Small intestine (tissue), 7 donors: Measurements from ENCODE around the gene CHFR. TPM values are rescaled to one million over a fixed set of nuclear protein-coding genes. Genes with fewer than 3 reads are reported as not detected.
A peak's percentile ranks its signal among the peaks of the same experiment; 100 is the strongest.
"Not testable (repeated sequence)": the region's sequence is repeated elsewhere in the genome, so short reads cannot be mapped to it uniquely, and the experiment has no call there.

Experiments used
- DNase-seq, 2 donors: peaks; one replicate each; pipeline versions ENCODE4 v3.0.0 to v3.0.0-alpha.2; 2013
- FAIRE-seq: peaks from 2 replicates; lab custom pipeline; 2012; peaks lifted over from hg19 to GRCh38; lab: Jason Lieb, UNC
- H3K27ac ChIP-seq, 3 donors: one replicate each; pipeline ENCODE4 v1.5.1; 2013; ENCODE audit warnings: low read length in 2 of 3, mild to moderate bottlenecking in 2 of 3, control low read depth in 1 of 3, inconsistent platforms in 1 of 3, low read depth in 1 of 3, moderate library complexity in 1 of 3
- H3K27me3 ChIP-seq, 3 donors: one replicate each; pipeline ENCODE4 v1.6.1; 2013; ENCODE audit warnings: low read length in 3 of 3, inconsistent platforms in 1 of 3; ENCODE audit not compliant: control insufficient read depth in 3 of 3, insufficient read depth in 3 of 3
- H3K36me3 ChIP-seq, 3 donors: one replicate each; pipeline ENCODE4 v1.6.1; 2013; ENCODE audit warnings: low read length in 3 of 3, inconsistent platforms in 1 of 3, low read depth in 1 of 3, mild to moderate bottlenecking in 1 of 3, moderate library complexity in 1 of 3; ENCODE audit not compliant: control insufficient read depth in 3 of 3, insufficient read depth in 2 of 3
- H3K4me1 ChIP-seq, 3 donors: one replicate each; pipeline ENCODE4 v1.6.1; 2013; ENCODE audit warnings: low read length in 2 of 3, inconsistent platforms in 1 of 3, low read depth in 1 of 3, mild to moderate bottlenecking in 1 of 3, moderate library complexity in 1 of 3; ENCODE audit not compliant: control insufficient read depth in 3 of 3, insufficient read depth in 2 of 3
- H3K4me3 ChIP-seq, 3 donors: one replicate each; pipeline ENCODE4 v1.5.1; 2013; ENCODE audit warnings: low read length in 3 of 3, control low read depth in 1 of 3, inconsistent platforms in 1 of 3, low read depth in 1 of 3, mild to moderate bottlenecking in 1 of 3, moderate library complexity in 1 of 3
- H3K9me3 ChIP-seq, 2 donors: one replicate each; pipeline ENCODE4 v1.6.1; 2013; ENCODE audit warnings: low read depth in 1 of 2, low read length in 1 of 2; ENCODE audit not compliant: control insufficient read depth in 2 of 2, insufficient read depth in 1 of 2
- WGBS, 3 donors: extraction: QIAGEN DNeasy Blood & Tissue Kit; methylation state at CpG; one replicate each; pipeline ENCODE4 v1.1.7; 2013; 5-methylcytosine and 5-hydroxymethylcytosine counted together
- polyA plus RNA-seq, 4 donors: library from polyadenylated mRNA; stranded (reverse) in 3 of 4; unstranded in 1 of 4; fragments of 200-250 nt in 3 of 4; fragments of 120-200 nt in 1 of 4; gene quantifications; one replicate each; pipeline versions ENCODE4 v1.2.1 to v1.2.3, GENCODE V29; 2013
- donor health status: healthy with polysubstance abuse.
- donor health status: control.
- donor health status: control.
- donor health status: Bipolar disorder and iron deficiency.
- donor health status: healthy.

The CHFR gene
- polyA plus RNA-seq, 4 donors, result 23.9 to 43.4 (median 31.8) TPM

DNA sequence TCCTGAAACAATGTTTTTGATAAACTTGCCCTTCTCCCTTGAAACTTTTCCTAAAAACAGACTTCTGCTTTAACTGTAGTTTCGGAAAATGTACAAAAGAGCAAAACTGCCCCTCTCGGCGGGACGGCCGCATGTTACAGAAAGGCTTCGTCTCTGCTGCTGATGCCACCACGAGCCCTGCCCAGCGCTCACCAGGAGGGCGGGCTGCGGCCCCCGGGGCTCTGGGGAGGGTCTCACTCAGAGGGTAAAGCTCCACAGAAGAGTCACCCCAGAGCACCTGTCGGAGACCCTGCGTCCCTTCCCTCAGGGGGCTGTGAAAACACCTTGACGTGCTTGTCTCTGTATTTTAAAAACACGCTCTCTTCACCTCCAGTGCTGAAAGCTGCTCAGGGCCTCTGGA lies 46.3 kb downstream of the CHFR start:
- 94 to 97% (median 97%) methylated on average over 15 of the region's 15 CpGs for WGBS, 3 donors
- no peaks in the 10 kb centered on the region for H3K27me3 ChIP-seq
- DNase-seq (no peak), FAIRE-seq (no peak)
- no peaks in the 10 kb centered on the region for H3K9me3 ChIP-seq
- peaks cover 14 to 73% (median 20%) of the 10 kb centered on the region in 3 donors for H3K36me3 ChIP-seq
- no peak overlapping the region for H3K4me3 ChIP-seq
- no peak overlapping the region for H3K27ac ChIP-seq
- no peaks in the 10 kb centered on the region for H3K4me1 ChIP-seq

- H3K9me3 ChIP-seq, result no peaks in the 10 kb centered on the region
- peaks cover 14 to 69% (median 15%) of the 10 kb centered on the region in 3 donors for H3K36me3 ChIP-seq
- WGBS, 3 donors, result 92 to 95% (median 95%) methylated on average over 20 of the region's 20 CpGs
- H3K4me3 ChIP-seq, result no peak overlapping the region
- H3K27ac ChIP-seq, result no peak overlapping the region
- FAIRE-seq, result no peak
- H3K27me3 ChIP-seq, result no peaks in the 10 kb centered on the region
- no peak for DNase-seq
- H3K4me1 ChIP-seq, result no peaks in the 10 kb centered on the region
These were observed 46.9 kb downstream of the CHFR start for GRCh38 chr12:132840536-132840935.

- H3K9me3 ChIP-seq, result no peaks in the 10 kb centered on the region
- peaks cover 14 to 65% (median 14%) of the 10 kb centered on the region in 3 donors for H3K36me3 ChIP-seq
- FAIRE-seq, result no peak
- 90 to 92% (median 90%) methylated on average over 14 of the region's 14 CpGs for WGBS, 3 donors
- DNase-seq, result no peak
- no peaks in the 10 kb centered on the region for H3K4me1 ChIP-seq
- no peak overlapping the region for H3K4me3 ChIP-seq
- no peak overlapping the region for H3K27ac ChIP-seq
- H3K27me3 ChIP-seq, result no peaks in the 10 kb centered on the region
These were observed 47.7 kb downstream of the CHFR start for GRCh38 chr12:132839558-132840235.

GRCh38 chr12:132838410-132839080 lies 48.9 kb downstream of the CHFR start:
- peak in 1 of 2 donors; percentile 8 for DNase-seq
- H3K27ac ChIP-seq, result peak overlapping the region in 1 of 3 donors; percentile 17

GRCh38 chr12:132837693-132838409 lies 49.6 kb downstream of the CHFR start:
- 75 to 89% (median 86%) methylated on average over 22 to 27 of the region's 27 CpGs for WGBS, 3 donors
- no peak for FAIRE-seq
- peak overlapping the region in 2 of 3 donors; percentile 17 to 44 for H3K27ac ChIP-seq
- no peaks in the 10 kb centered on the region for H3K9me3 ChIP-seq
- H3K36me3 ChIP-seq, result peaks cover 12 to 65% (median 12%) of the 10 kb centered on the region in 3 donors
- no peak overlapping the region for H3K4me3 ChIP-seq
- no peak for DNase-seq
- H3K4me1 ChIP-seq, result no peaks in the 10 kb centered on the region
- no peaks in the 10 kb centered on the region for H3K27me3 ChIP-seq

More at GRCh38 chr12:132838410-132839080, 48.9 kb downstream of the CHFR start:
- FAIRE-seq, result no peak
- Histone ChIP-seq H3K4me3 (no peak overlapping the region), H3K9me3 (no peaks in the 10 kb centered on the region), H3K4me1 (no peaks in the 10 kb centered on the region), H3K27me3 (no peaks in the 10 kb centered on the region), H3K36me3 (peaks cover 12 to 66% (median 14%) of the 10 kb centered on the region in 3 donors)
- 77 to 88% (median 84%) methylated on average over 15 to 17 of the region's 17 CpGs for WGBS, 3 donors

GRCh38 chr12:132836795-132837331 lies 50.5 kb downstream of the CHFR start:
- DNase-seq, result no peak
- H3K27ac ChIP-seq, result peak overlapping the region in 1 of 3 donors; percentile 42
- no peaks in the 10 kb centered on the region for H3K9me3 ChIP-seq
- WGBS, 3 donors, result 64 to 75% (median 74%) methylated on average over 5 of the region's 5 CpGs
- no peak for FAIRE-seq
- H3K4me3 ChIP-seq, result no peak overlapping the region
- no peaks in the 10 kb centered on the region for H3K27me3 ChIP-seq
- peaks cover 7 to 57% (median 9%) of the 10 kb centered on the region in 3 donors for H3K36me3 ChIP-seq
- H3K4me1 ChIP-seq, result no peaks in the 10 kb centered on the region

GRCh38 chr12:132836230-132836629 lies 51.2 kb downstream of the CHFR start:
- FAIRE-seq, result not testable (repeated sequence)
- 85 to 98% (median 93%) methylated on average over 23 to 30 of the region's 30 CpGs for WGBS, 3 donors

More at GRCh38 chr12:132836230-132836629, 51.2 kb downstream of the CHFR start:
- DNase-seq, H3K9me3 ChIP-seq, H3K27ac ChIP-seq, H3K4me1 ChIP-seq, H3K4me3 ChIP-seq, H3K27me3 ChIP-seq: not testable (repeated sequence)
- peaks cover 5 to 55% (median 7%) of the 10 kb centered on the region in 3 donors for H3K36me3 ChIP-seq
